CD14-positive monocyte (primary cell): Measurements from ENCODE around the gene BORCS8. TPM values are rescaled to one million over a fixed set of nuclear protein-coding genes. Genes with fewer than 3 reads are reported as not detected.

Experiments
- DNase-seq, 3 donors: peaks; one replicate each; pipeline ENCODE4 v3.0.0-alpha.2; 2011 to 2022
- H2AFZ ChIP-seq: 2 replicates; pipeline ENCODE4 v1.6.0; 2012; ENCODE audit warnings: mild to moderate bottlenecking, low read depth, low read length, inconsistent platforms; ENCODE audit not compliant: insufficient read depth, poor library complexity, severe bottlenecking
- H3K27ac ChIP-seq, 2 donors: 1 replicate in 1 of 2; 2 replicates in 1 of 2; pipeline ENCODE4 v1.5.1; 2012 to 2013; ENCODE audit warnings: low read length in 2 of 2, control low read depth in 1 of 2, inconsistent platforms in 1 of 2, low read depth in 1 of 2, mild to moderate bottlenecking in 1 of 2
- H3K27me3 ChIP-seq, 2 donors: one replicate each; pipeline versions ENCODE4 v1.6.0 to v1.6.1; 2011 to 2013; ENCODE audit warnings: low read length in 2 of 2; ENCODE audit not compliant: control insufficient read depth in 2 of 2, insufficient read depth in 2 of 2
- H3K36me3 ChIP-seq, 2 donors: replicated peaks in 1 of 2; 1 replicate in 1 of 2; 2 replicates in 1 of 2; pipeline versions ENCODE4 v1.5.1 to v1.6.1; 2012 to 2013; ENCODE audit warnings: low read length in 2 of 2, control low read depth in 1 of 2, inconsistent platforms in 1 of 2, mild to moderate bottlenecking in 1 of 2; ENCODE audit not compliant: insufficient read depth in 2 of 2, control insufficient read depth in 1 of 2
- H3K4me1 ChIP-seq, 2 donors: 1 replicate in 1 of 2; 2 replicates in 1 of 2; pipeline versions ENCODE4 v1.5.1 to v1.6.1; 2012 to 2013; ENCODE audit warnings: low read length in 2 of 2, control low read depth in 1 of 2, inconsistent platforms in 1 of 2, mild to moderate bottlenecking in 1 of 2, moderate library complexity in 1 of 2; ENCODE audit not compliant: insufficient read depth in 2 of 2, control insufficient read depth in 1 of 2
- H3K4me2 ChIP-seq: replicated peaks from 2 replicates; pipeline ENCODE3; 2012; ENCODE audit warnings: low read length, moderate library complexity, mild to moderate bottlenecking; ENCODE audit not compliant: poor library complexity, severe bottlenecking; ENCODE audit errors: extremely low read depth
- H3K4me3 ChIP-seq, 3 experiments: fragments of 200-600 bp in 1 of 3; sonication (generic) in 1 of 3; replicated peaks in 1 of 3; 1 replicate in 2 of 3; 2 replicates in 1 of 3; pipeline ENCODE4 v1.5.1; 2011 to 2013; ENCODE audit warnings: low read length in 3 of 3, mild to moderate bottlenecking in 3 of 3, control low read depth in 2 of 3, low read depth in 2 of 3, inconsistent platforms in 1 of 3, moderate library complexity in 1 of 3
- H3K79me2 ChIP-seq: 2 replicates; pipeline ENCODE4 v1.6.0; 2012; ENCODE audit warnings: mild to moderate bottlenecking, control low read depth, inconsistent platforms, low read length, moderate library complexity; ENCODE audit not compliant: insufficient read depth
- H3K9ac ChIP-seq: 2 replicates; pipeline ENCODE4 v1.6.0; 2017; ENCODE audit warnings: low read length, mild to moderate bottlenecking; ENCODE audit not compliant: insufficient read depth, poor library complexity, severe bottlenecking
- H3K9me3 ChIP-seq, 2 donors: replicated peaks in 1 of 2; 1 replicate in 1 of 2; 2 replicates in 1 of 2; pipeline versions ENCODE4 v1.5.1 to v1.6.1; 2012 to 2013; ENCODE audit warnings: low read length in 2 of 2, control low read depth in 1 of 2; ENCODE audit not compliant: control insufficient read depth in 1 of 2, insufficient read depth in 1 of 2
- H4K20me1 ChIP-seq: 2 replicates; pipeline ENCODE4 v1.6.0; 2012; ENCODE audit warnings: mild to moderate bottlenecking, low read length, control low read depth, moderate library complexity; ENCODE audit not compliant: insufficient read depth
- H3K27ac Mint-ChIP-seq, 7 donors: one replicate each; pipeline ENCODE4 v1.8.0; 2020; ENCODE audit warnings: mild to moderate bottlenecking in 7 of 7, mixed read lengths in 7 of 7, moderate library complexity in 6 of 7, inconsistent platforms in 2 of 7
- H3K27me3 Mint-ChIP-seq, 3 donors: one replicate each; pipeline ENCODE4 v1.8.0; 2021 to 2022; ENCODE audit warnings: low read depth in 3 of 3, mild to moderate bottlenecking in 3 of 3, mixed read lengths in 3 of 3, moderate library complexity in 3 of 3, inconsistent platforms in 1 of 3
- H3K36me3 Mint-ChIP-seq, 2 donors: one replicate each; pipeline ENCODE4 v1.8.0; 2020; ENCODE audit warnings: mixed read lengths in 2 of 2, inconsistent platforms in 1 of 2, mild to moderate bottlenecking in 1 of 2
- H3K4me1 Mint-ChIP-seq: one replicate; pipeline ENCODE4 v1.8.0; 2020; ENCODE audit warnings: mild to moderate bottlenecking, mixed read lengths
- H3K4me3 Mint-ChIP-seq, 2 donors: one replicate each; pipeline ENCODE4 v1.8.0; 2020; ENCODE audit warnings: mild to moderate bottlenecking in 2 of 2, mixed read lengths in 2 of 2, moderate library complexity in 1 of 2
- H3K9me3 Mint-ChIP-seq, 7 donors: one replicate each; pipeline ENCODE4 v1.8.0; 2020 to 2022; ENCODE audit warnings: mixed read lengths in 7 of 7, mild to moderate bottlenecking in 6 of 7, moderate library complexity in 6 of 7, inconsistent platforms in 2 of 7
- CTCF ChIP-seq: fragments of 200-600 bp; IDR thresholded peaks from one replicate; pipeline ENCODE4 v1.8.0; 2022; ENCODE audit warnings: antibody characterized with exemption, mild to moderate bottlenecking
- WGBS: methylation state at CpG from one replicate; pipeline ENCODE4 v1.1.5; 2013; ENCODE audit warnings: missing lambda C conversion rate; ENCODE audit not compliant: insufficient coverage; 5-methylcytosine and 5-hydroxymethylcytosine counted together
- intact Hi-C, 2 donors: fragments of 100-400 bp; cut with micrococcal nuclease; formaldehyde crosslinking; loops; one replicate each; pipeline versions ENCODE4 v1.15.0 to v1.15.1; 2023
- polyA plus RNA-seq, 3 donors: library from polyadenylated mRNA; depleted of rRNA in 1 of 3; unstranded in 2 of 3; stranded (reverse) in 1 of 3; fragments of 300-500 nt in 2 of 3; fragments of >200 nt in 1 of 3; fragmentation: Illumina TruSeq in 2 of 3; gene quantifications; 1 replicate in 2 of 3; 2 replicates in 1 of 3; pipeline ENCODE4 v1.2.3, GENCODE V29; 2012 to 2021

BORCS8 gene
- polyA plus RNA-seq, 3 donors = 31.6 to 44.1 (median 36.5) TPM

- DNase-seq = no peak
- peaks cover 6 to 8% of the 10 kb centered on the region in 2 donors for H3K36me3 Mint-ChIP-seq
- Histone ChIP-seq H4K20me1 (peaks cover 28% of the 10 kb centered on the region), H2AFZ (no peak overlapping the region), H3K4me2 (no peak overlapping the region), H3K27me3 (peaks cover 0 to 8% of the 10 kb centered on the region in 2 donors), H3K9ac (no peak overlapping the region), H3K79me2 (no peaks in the 10 kb centered on the region), H3K9me3 (no peaks in the 10 kb centered on the region), H3K4me3 (no peak overlapping the region), H3K4me1 (peaks cover 10 to 16% of the 10 kb centered on the region in 2 donors), H3K36me3 (no peaks in the 10 kb centered on the region), H3K27ac (no peak overlapping the region)
- intact Hi-C loops = no loop called here
- no peak overlapping the region for H3K4me3 Mint-ChIP-seq
- no peak overlapping the region for H3K27ac Mint-ChIP-seq
- WGBS = 90% methylated on average over 2 of the region's 3 CpGs
- peaks cover 9 to 20% (median 14%) of the 10 kb centered on the region in 3 donors for H3K27me3 Mint-ChIP-seq
- peaks cover 0 to 3% (median 0%) of the 10 kb centered on the region in 7 donors for H3K9me3 Mint-ChIP-seq
- H3K4me1 Mint-ChIP-seq = peaks cover 22% of the 10 kb centered on the region
- no peak for TF ChIP-seq CTCF
These were observed 24.3 kb downstream of the BORCS8 start for GRCh38 chr19:19167612-19168011.

GRCh38 chr19:19165396-19165795, 26.6 kb downstream of the BORCS8 start:
- peaks cover 0 to 2% (median 0%) of the 10 kb centered on the region in 7 donors for H3K9me3 Mint-ChIP-seq
- no peak overlapping the region for H3K27ac ChIP-seq

More at GRCh38 chr19:19165396-19165795, 26.6 kb downstream of the BORCS8 start:
- Mint-ChIP-seq H3K36me3 (peaks cover 0 to 8% of the 10 kb centered on the region in 2 donors), H3K4me1 (peaks cover 7% of the 10 kb centered on the region), H3K27ac (peak overlapping the region in 1 of 7 donors; percentile 64), H3K4me3 (no peak overlapping the region), H3K27me3 (peaks cover 3 to 8% (median 3%) of the 10 kb centered on the region in 3 donors)
- DNase-seq = no peak
- Histone ChIP-seq H4K20me1 (peaks cover 11% of the 10 kb centered on the region), H3K9me3 (peaks cover 0 to 4% of the 10 kb centered on the region in 2 donors), H3K36me3 (no peaks in the 10 kb centered on the region), H3K4me1 (peaks cover 3 to 7% of the 10 kb centered on the region in 2 donors), H3K9ac (no peak overlapping the region), H3K27me3 (peaks cover 0 to 2% of the 10 kb centered on the region in 2 donors), H3K4me2 (no peak overlapping the region), H2AFZ (no peak overlapping the region), H3K79me2 (no peaks in the 10 kb centered on the region), H3K4me3 (no peak overlapping the region)
- TF ChIP-seq CTCF = no peak
- intact Hi-C loops = no loop called here
- 100% methylated on average over 1 of the region's 1 CpG for WGBS
